GM21360 (cell line): Measurements from ENCODE around the gene TAB2.
"Not testable (repeated sequence)": the region's sequence is repeated elsewhere in the genome, so short reads cannot be mapped to it uniquely, and the experiment has no call there.

Experiments
- ATAC-seq: cut with Tn5 transposase; IDR thresholded peaks from one replicate; pipeline ENCODE4 v1.9.1; 2021; ENCODE audit warnings: mild to moderate bottlenecking, moderate library complexity; ENCODE audit not compliant: unreplicated experiment

The TAB2 gene

DNA sequence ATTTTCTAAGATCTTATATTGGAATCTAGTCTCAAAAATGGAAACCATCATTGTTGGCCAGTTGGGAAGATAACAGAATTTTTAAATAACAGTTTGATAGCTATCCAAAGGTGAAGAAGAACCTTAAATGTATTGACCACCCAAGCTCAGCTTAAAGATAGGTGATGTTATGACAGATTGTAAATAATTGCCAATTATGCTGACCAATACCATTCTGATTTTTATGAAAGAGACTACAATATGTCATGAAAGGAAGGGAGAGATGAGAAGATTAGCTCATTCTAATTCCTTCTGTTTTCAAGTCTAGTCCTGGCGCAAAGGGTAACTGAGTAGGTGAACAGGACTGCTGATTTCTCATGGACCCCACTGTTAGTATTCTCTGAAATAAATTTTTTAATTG lies 5.7 kb upstream of the TAB2 start:
- no peak for ATAC-seq

DNA sequence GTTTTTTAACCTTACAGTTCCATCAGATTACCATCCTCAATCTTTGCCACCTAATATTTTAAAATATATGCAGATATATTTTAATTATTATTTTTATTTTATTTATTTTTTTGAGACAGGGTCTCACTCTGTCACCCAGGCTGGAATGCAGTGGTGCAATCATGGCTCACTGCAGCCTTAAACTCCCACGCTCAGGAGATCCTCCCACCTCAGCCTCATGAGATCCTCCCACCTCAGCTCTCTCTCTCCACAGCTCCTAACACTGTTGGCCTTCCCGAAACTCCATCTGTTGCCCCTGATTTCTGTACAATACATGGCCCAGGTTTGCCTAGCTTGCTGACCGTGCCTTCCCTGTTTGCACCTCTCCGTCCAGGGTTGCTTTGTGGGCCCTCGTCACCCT lies 4.4 kb upstream of the TAB2 start:
- ATAC-seq, result no peak

DNA sequence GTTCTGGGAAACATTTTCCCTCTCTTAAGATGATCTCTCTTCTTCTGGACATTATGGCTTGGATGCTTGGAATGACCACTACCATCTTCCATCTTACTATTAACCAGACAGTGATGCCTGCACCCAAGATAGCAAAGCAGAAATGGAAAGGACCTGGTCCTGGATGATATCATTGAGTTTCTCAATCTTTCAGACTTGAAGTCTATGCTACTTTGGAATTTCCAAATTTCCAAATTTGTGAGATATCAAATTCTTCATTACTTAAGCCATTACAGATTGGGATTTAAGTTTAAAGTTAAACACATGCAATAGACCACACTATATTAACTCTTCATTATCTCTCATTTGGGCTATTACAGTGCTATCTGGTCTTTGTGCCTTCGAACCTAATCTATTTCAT lies 3.7 kb upstream of the TAB2 start:
- ATAC-seq, result no peak

DNA sequence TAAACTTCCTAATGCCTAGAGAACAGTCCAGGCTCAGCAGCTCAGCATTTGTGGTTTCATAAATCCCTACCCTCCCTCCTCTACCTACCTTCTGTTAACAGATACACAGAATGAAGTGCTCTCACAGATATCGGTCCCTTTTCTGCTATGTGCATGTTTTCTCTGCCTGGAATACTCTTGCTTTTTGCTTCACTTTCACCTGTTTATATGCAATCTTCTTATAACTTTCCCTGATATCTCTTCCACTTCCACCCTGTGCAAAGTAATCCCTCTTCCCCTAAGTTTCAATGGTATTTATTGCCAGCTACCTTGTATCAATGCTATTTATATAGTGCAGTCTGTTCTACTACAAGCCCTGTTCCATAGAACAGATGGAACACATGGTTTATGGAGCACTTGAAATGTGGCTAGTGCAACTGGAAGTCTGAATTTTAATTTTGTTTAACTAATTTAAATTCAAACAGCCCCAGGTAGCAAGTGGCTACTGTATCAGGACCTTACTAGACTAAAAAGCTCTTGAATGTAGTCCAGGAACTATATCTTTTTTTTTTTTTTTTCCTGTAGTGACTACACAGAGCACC lies 3.1 kb upstream of the TAB2 start:
- no peak for ATAC-seq

DNA sequence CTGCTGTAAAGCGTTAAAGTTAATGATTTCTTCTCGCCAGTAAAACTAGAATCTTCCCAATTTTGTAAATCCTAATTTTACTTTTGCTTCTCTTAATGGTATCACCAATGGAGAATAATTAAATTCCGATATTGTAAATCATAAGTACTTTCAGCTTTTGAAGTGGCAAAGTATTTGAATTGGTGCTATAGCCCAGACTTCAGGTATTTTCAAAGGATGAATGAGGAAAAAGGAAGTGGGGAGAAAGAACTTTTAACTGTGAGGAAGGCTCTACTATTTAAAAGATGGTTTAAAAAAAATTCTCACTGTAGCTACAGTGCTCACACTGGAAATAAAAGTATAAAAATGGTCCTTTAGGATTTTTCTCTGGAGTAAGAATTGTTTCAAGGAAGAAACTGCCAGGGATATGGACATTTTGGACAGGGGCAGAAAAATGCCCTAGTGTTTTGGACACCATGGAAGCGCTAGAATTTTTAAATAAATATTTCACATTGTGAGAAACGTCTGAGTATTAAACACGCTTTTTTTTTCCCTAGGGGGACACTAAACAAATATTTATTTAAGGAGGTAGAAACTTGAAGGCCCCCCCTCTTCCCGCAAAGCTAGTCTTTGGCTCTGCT lies 1.3 kb upstream of the TAB2 start:
- no peak for ATAC-seq

DNA sequence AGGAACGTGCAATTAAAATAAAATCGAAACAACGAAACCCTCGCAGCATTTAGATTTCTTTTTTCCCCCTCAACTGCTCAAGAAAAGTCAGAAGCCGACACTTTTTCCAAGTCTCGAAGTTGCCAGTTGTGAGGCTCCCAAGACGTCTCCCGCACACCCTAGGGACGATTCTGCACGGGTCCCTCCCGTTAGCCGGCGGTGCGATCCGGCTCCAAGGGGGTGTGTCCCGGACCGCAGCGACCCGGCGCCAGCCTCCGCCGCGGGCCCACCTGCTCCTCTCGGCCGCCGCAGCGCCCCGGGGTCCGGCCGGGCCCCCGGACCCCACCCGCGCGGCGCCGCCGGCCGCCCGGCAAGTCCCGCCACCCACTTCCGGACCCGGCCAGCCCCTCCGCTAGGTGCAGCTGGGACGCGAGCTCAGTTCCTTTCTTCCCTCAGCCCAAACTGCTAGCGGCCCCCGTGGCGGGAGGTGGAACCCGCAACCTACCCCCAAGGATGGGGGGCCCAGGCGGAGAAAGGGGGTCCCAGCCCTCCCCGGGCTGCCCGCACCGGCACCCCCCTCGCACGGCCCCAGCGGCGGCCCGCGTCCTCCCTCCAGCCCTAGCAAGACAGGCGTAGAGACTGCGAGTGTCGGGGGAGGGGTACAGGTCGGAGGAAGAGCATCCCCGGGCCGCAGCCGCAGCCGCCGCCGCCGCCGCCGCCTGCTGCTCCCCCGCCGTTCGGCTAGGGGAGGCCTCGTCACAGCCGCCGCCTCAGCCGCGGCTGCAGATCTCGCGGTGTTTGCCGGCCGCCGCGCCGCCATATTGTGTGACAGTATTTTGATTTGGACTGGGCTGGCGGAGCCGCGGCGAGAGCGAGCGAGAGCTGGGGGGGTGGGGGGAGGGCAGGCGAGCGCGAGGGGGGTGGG lies 520 bp upstream of the TAB2 start:
- ATAC-seq, result peak; percentile 68

DNA sequence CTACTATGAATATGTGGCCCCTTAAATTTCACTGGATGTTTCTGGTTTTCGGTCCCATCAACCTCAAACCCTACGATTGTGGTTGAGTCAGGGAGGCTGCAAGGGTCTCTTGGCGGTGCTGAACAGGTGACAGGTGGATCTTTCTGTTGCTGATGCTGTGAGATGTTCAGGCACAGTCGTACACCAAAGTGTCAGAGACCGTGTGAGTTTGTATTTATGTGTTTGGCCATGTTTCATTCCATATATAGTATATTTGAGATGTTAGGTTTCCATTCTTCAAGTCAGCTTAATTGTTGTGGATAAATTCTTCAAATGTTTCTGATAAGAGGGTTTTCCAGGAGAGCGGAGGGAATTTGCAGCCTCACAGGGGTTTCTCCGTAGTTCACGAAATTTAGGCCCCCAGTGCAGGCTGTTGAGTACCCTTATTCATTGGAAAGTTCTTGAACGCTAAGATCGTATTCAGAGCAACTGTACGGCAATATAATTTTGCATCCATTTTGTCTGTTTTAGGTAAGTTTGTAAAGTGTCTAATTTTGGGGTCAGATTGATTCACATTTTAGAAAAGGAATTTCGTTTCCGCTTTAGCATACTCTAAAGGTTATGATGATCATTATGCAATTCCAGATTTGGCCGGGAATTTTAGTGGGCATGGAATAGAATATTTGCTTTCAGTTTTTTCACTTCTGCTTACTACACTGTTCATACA lies 1.2 kb downstream of the TAB2 start:
- peak; percentile 18 for ATAC-seq

DNA sequence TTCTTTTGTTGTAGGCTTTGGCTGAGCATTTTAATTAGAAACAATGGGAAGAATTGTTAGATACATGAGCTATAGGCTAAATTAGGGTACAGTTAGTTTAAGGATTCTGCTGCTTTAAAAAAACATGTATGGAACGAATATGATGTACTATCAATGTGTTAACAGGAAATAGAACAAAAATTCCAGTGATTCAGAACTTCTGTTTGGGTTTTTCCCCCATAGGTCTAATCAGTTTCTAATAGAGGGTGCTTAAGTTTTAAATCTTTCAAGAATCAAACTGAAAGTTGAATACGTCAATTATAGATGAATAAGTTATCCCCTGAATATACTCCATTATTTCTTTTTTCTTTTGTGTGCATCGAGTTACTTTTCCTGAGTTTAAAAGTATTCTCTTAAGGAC lies 1.9 kb downstream of the TAB2 start:
- no peak for ATAC-seq

DNA sequence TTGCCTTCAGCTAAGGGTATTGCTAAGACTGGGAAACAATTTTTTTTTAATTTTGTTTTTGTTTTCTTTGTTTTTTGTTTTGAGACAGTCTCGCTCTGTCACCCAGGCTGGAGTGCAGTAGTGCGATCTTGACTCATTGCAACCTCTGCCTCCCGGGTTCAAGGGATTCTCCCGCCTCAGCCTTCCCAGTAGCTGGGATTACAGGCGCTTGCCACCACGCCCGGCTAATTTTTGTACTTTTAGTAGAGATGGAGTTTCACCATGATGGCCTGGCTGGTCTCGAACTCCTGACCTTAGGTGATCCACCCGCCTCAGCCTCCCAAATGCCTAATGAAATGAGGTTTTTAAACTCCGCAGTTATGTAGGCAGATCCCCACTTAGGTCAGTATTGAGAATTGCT lies 2.5 kb downstream of the TAB2 start:
- not testable (repeated sequence) for ATAC-seq

DNA sequence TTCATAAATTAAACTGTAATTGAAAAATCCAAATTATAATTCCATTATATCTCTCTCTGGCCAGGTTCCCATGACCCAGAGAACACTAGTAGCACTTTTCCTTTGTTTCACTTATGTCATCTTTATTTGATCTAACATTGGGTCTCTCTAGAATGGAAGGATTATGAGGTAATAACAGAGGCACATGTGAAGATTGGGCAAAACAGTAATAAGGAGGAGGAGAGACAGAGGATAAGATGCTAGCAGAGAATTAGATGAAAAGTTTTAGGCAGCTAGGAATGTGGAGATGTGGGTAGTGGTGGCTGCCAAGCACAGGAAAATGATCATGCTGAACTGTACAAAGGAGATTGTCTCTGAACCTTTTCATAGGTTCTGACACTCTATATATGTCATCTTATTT lies 3.3 kb downstream of the TAB2 start:
- no peak for ATAC-seq

DNA sequence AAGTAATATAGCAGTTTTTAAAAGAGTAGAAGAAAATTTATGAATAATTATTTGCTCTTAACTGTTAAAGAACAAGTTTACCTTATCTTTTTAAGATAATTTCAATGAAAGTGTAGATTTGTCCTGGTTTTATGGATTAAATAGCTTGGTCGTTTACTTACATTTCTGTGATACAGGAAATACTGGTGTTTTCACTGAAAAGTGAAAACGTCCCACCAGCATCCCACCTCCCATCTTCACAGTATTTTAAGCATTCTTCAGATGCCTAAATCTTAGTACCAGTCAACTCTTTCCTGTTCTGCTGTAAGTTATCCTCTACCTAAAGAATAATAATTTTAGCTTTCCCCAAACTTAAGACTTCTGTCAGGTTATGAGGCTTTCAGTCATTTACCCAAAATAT lies 5.8 kb downstream of the TAB2 start:
- no peak for ATAC-seq

DNA sequence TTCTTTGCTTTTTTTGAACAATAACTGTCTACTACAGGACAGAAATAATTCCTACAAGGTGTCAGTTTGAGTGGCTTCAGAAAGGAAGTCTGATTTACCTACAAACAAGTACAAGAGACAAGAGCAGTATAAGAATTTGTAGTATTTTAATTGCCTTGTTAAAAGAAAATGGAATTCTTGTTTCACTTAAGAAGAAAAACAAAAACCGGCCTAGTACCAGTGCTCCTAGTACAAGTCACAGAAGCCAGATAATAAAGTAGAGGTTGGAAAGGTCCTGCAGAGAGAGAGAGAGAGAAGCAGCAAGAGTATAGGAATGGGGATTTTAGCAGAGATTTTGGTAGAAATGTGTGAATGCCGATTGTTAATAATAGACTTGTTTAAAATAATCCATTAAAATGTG lies 6.4 kb downstream of the TAB2 start:
- ATAC-seq, result no peak

DNA sequence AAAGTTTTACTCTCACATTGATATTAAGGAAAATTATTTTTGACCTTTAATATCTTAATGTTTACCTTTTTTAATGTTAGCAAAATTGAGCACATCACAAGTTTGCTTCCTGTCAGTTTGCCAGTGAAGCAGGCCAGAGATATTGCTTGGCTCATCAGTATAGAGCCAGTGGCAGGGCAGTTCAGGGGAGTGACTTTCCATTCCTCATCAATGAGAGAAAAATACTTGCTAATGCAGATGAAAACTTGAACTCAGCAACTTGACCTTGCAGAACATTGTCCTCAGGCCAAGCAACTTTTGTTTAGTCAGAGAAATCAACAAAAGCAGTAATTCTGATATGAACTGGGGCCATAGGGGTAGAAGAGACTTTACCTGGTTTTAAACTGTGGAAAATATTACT lies 6.9 kb downstream of the TAB2 start:
- no peak for ATAC-seq

DNA sequence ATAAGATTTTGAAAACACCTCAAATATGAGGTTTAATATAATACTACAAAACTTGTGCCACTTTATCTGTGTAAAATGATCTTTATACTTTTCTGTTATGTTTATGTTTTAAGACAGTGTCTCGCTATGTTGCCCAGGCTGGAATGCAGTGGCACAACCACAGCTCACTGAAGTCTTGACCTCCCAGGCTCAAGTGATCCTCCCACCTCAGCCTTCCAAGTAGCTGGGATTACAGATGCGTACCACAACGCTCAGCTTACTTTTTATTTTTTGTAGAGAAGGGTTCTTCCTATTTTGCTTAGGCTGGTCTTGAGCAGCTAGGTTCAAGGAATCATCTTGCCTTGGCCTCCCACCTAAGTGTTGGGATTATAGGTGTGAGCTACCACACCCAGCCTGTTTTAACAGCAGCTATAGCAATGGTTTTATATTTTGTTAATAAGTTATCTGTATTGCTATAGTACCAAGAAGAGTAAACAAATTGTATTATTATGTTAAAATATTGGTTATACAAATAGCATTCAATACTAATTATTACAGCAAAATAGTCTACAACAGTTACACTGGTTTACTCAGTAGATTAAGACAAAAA lies 8.2 kb downstream of the TAB2 start:
- no peak for ATAC-seq

DNA sequence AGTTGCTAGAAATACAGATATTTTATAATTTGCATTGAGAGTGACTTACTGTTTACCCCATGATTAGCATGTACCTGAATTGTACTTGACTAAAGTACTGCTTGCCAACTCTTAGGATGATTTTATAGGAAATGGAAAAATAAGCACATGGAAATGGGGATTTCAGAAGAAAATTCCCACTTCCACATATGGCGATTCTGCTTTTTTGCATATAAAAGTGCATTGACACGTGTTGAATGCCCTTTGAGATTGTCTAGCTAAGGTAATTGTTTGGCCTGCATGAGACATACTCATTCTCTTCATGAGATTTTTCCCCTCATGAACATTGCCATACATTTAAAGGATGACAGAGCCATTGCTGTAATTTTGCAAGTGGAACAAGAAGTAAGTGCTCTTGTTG lies 10.1 kb downstream of the TAB2 start:
- no peak for ATAC-seq

DNA sequence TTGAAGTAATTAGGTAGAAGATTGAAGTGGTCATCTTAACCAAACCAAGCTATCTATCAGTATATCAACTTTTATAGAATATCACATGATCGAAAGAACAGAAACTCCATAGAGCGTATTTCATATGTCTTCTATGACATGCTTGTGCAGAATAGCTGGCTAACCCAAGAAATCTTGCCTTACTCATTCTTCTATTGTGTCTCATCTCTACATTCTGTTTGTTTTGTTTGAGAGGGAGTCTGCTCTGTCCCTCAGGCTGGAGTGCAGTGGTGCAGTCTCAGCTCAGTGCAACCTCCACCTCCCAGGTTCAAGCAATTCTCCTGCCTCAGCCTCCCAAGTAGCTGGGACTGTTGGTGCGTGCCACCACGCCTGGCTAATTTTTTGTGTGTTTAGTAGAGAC lies 10.6 kb downstream of the TAB2 start:
- no peak for ATAC-seq

DNA sequence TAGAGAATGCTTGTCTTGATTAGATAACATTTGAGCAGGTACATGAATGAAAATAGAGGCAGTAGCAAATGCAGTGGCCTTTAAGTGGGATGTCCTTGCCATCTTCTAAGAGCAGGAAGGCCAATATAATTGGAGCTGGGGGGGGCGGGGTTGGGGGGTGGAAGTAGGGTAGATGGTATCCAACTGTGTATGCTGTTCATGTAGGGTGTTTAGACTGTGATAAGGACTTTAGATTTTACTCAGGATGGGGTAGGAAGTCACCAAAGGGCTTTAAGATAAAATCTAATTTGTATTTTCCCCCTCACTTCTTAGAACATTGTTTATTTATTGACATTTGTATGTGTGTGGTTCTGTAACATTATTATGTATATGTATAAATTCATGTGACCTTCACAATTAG lies 12.0 kb downstream of the TAB2 start:
- no peak for ATAC-seq

DNA sequence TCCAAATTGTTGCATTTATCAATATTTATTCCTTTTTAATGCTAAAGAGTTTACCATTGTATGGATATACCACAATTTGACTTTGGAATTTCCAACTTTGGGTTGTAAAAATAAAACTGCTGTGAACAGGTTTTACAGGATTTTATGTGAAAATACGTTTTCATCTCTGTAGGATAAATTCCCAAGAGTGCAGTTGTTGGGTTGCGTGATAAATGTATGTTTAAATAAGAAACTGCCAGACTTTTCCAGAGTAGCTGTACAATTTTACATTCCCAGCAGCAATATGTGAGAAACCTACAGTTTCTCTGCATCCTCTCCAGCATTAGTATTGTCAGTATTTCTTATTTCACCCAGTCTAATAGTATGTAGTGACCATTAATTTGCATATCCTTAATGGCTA lies 12.6 kb downstream of the TAB2 start:
- ATAC-seq, result no peak

DNA sequence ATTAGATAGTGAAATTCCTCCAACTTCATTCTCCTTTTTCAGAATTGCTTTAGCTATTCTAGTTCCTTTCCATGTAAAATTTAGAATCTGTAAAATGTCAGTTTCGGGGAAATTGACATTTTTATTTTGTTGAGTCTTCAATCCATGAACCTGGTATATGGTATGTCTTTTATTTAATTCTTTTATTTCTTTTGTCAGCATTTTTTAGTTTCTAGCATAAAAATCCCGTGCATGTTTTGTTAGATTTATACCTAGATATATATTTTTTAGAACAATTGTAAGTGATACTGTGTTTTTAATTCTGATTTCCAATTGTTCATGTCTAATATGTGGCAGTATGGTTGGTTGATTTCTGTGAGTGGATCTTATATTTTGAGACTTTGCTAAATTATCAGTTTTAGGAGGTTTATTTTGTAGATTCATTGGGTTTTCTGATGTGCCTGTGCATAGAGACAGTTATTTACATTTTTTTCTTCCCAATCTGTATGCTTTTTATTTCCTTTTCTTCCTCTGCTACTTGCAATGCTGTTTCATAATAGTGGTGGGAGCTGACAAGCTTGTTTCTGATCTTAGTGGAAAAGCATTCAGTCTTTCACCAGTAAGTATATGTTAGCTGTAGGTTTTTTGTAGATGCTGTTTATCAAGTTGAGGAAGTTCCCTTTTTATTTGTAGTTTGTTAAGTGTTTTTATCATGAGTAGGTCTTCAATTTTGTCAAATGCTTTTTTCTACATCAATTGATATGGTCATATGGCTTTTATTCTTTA lies 13.7 kb downstream of the TAB2 start:
- ATAC-seq, result no peak

DNA sequence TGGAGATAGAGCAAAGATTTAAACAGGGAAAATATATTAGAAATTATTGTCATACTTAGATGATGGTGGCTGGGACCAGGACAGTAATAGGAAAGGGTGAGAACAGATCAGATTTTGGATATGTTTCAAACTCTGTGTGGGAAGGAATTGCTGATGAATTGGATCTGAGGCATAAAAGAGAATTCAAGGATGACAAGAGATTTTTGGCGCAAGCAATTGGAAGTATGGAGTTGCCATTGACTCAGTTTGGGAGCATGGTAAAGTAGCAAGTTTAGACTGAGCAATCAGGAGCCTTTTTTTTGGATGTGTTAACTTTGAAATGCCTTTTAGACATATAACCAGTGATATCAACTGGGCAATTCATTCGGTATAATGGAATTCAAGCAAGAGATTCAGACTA lies 14.4 kb downstream of the TAB2 start:
- no peak for ATAC-seq
